Measurements from ENCODE around the gene PFN4.
"Not testable (repeated sequence)": the region's sequence is repeated elsewhere in the genome, so short reads cannot be mapped to it uniquely, and the experiment has no call there.

The PFN4 gene, protein sequence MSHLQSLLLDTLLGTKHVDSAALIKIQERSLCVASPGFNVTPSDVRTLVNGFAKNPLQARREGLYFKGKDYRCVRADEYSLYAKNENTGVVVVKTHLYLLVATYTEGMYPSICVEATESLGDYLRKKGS

DNA sequence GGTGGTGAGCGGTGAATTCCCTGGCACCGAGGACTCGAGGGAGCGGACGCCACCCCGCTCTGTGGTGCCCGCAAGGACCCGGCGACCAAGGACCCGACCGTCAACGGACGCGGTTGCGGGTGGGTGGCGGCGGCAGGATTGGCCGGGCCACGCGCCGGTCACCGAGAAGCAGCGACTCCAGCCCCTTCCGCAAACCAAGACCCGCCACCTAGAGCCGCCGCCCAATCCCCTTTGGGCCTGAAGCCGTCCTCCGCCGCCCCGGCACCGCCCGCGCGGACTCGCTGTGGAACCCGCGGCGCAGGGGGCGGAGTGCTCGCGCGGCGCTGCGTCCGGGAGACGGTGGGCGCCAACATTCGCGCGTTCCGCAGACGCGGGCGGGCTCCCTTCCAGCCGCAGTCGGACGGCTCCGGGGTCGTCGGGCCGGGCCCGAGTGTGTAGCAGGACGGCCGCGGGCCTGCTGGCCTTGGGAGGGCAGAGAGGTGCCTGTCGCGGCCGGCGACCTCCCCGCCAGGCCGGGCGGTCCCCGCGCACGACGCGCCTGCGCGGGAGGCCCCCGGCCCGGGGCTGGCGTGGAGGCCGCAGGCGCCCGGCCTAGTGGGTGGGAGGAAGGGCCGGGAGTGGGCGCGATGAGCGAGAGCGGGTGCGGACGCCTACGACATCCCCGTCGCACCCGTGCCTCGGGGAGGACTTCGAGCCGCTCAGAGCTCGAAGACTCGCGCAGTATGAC is at the start of gene PFN4, which contains the start of gene FAM228B:
TSS of gene PFN4 (minus strand) at position 140 of the 727 bp plus-strand sequence. CDS start 799 bp downstream, outside the sequence.
TSS of gene FAM228B (plus strand) at position 275 of the 727 bp plus-strand sequence. CDS start 893 bp downstream, outside the sequence.
- peak; percentile 87 for DNase-seq

DNA sequence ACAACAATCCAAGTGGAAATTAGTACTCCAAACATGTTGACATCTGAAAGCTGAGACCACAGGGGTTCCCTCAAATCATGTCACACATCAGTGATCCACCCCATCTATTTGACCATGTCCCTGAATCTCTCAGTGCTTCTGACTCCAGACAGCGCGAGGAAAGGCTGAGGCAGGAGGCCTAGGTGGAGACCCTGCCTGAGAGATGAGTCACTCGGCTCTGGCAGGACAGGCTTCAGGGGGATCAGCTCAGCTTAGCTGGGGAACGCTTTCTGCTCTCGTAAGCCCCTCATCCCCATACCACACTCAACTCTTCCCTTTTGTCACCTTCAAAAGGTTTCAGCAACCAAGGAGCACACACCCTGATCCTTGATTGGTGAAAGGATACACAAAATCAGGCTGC is 45.9 kb upstream of the PFN4 start:
- no peak for DNase-seq

DNA sequence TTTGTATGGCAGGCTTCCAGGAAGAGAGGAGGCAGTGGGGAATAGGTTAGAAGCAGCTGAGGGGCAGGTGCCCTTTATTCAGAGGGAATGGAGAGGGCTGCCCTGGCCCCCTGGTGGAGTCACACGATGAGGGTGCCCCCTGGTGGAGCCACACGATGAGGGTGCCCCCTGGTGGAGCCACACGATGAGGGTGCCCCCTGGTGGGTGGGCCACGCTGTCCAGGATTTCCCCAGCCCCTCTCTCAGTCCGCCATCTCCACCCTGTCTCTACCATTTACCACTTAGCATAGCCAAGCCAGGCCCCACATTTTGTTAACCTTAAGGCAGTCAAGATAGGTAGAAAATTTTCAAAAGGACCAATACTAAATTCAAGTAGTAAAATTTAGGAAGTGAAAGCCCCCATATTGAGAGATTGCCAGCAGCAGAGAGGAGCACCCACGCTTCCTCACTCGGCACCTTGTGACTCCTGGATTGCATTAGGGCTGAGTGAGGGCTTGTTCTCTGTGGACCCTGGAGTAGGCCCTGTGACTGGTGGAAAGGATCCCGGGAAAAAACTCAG is 41.4 kb upstream of the PFN4 start:
- DNase-seq = peak; percentile 46

DNA sequence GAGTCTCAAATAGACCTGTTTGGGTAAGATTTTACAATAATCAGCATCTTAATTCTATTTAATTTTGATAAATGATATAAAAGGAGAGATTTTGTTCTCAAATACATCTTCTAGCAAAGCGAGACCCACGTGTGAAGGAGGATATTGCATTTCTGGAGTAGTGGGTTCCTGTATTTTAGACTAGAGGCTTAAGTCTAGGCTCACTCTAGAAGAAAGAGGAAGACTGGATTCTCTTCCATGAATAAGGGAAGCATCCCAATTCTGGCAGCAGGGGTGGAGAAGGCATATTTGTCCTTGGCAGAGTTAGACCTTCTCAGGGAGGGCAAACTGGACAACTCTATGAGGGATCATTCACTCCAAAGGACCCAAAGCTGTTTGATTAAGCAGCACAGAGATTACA is 40.5 kb upstream of the PFN4 start:
- no peak for DNase-seq

DNA sequence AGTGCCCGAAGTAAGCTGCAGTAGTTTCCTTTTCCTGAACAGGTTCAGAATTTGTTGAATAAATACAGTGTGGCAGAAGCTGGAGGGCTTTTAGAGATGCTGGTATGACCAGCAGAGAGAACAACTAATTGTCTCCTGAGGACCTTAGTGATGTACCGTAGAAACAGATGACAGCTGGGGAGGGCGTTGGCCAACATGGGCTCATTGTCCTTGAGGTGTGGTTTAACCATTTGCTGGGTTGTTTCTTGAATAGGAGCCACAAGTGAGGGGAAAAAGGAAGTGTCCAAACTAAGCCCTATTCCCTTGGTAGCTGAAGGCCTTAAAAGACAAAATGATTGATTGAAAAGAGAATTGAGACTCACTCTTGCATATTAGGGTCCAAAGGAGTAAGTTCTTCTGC is 40.1 kb upstream of the PFN4 start:
- no peak for DNase-seq

DNA sequence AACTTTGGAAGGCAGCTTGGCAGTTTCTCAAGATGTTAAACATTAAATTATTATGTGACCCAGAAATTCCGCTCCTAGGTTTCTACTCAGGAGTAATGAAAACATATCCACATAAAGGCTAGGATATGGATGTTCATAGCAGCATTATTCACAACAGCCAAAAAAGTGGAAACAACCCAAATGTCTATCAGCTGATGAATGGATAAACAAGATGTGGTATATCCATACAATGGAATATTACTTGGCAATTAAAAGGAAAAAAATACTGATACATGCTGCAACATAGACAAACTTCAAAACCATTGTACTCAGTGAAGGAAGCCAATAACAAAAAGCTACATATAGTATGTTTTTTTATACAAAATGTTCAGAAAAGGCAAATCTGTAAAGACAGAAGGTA is 39.4 kb upstream of the PFN4 start:
- DNase-seq = no peak

DNA sequence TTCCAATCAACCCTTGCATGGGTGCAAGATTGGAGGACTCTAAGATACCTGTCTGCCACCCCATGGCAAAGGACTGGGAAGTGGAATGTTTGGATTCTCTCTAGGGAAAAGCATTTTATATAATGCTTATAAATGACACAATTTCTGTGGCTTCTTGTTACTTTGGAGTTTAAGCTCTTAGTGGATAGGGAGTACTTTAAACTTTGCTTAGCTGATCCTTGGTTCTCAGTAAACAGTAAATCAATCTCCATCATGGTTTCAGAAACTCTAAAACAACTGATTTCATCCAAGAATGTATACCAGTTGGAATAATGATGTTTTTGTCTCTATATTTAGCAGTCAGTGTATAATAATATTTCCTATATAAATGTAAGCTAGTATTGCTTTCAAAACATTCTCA is 37.6 kb upstream of the PFN4 start:
- DNase-seq = no peak

DNA sequence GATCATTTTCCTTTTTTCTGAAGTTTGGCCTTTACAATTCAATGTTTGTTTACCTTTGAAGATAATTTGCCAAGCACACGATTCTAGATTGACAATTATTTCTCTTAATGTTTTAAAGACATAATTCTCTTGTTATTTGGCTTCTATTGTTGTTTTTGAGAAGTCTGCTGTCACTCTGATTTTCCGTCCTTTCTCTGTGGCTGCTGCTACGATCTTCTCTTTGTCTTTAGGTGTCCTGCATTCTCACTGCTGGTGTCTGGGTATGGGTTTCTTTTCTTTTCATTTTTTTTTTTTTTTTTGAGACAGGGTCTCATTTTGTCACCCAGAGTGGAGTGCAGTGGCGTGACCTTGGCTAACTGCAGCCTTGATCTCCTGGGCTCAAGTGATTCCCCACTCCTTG is 36.6 kb upstream of the PFN4 start:
- DNase-seq = no peak

DNA sequence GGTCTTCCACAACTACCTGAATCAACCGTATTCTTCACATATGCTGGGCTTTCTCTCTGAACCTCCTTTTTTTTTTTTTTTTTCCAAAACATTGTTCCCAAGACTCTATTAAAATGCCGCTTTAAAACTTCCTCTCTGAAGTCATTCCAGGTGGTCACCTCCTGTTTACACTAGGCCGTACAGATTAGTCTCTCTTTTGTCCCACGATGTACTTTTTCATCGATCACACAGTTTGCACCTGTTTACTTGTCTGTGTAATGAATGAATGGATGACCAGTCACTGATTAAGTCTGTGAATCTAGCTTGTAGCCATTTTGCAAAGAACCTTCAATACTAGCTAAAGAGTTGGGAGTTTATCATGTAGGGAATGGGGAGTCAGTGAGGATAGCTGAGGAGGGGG is 35.0 kb upstream of the PFN4 start:
- DNase-seq = no peak

DNA sequence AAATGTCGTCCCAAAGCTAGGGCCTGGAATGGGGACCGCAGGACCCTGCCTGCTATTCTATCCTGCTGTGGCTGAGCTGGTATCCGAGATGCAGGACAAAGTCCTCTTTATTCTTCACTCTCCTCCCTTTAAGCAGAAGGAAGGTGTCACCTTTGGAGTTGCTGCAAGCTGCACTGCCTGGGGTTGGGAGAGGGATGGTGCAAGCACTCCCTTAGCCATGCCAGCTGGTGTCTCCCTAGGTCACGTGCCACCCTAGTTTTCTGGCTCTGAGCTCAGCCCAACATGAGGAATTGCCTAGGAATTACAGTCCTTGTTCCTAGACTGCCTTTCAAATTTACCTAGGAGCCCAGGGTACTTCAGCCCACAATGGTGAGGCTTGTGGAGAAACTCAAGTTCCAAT is 30.3 kb upstream of the PFN4 start:
- DNase-seq = no peak

DNA sequence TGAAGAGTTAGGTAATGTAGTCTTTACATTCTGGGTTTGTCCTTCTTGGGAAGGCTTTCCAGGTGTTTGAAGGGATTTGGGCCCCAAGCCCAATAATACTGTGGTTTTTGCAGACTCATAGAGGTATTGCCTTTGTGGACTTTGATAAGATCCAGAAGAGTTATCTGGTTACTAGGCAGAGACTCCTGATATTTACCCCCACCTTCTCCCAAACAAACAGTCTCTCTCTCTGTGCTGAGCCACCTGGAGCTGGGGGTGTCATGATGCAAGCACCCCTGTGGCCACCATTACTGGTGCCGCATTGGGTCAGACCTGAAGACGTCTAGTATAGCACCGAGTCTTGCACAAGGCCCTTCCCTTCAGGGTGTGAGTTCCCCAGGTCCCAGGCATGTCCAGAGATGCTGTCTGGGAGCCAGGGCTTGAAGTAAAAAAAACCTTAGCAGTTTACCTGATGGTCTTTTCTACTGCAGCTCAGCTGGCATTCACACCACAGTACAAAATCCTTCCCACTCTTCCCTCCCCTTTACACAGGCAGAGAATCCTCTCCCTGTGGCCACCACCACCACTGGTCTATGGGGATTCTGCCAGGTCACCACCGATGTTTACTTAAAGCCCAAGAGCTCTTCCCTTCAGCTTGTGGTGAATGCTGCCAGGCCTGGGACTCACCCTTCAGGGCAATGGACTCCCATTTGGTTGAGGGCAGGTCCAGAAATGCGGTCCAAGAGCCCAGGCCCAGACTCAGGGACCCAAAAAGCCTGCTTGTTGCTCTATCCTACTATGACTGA is 29.5 kb upstream of the PFN4 start:
- DNase-seq = no peak

DNA sequence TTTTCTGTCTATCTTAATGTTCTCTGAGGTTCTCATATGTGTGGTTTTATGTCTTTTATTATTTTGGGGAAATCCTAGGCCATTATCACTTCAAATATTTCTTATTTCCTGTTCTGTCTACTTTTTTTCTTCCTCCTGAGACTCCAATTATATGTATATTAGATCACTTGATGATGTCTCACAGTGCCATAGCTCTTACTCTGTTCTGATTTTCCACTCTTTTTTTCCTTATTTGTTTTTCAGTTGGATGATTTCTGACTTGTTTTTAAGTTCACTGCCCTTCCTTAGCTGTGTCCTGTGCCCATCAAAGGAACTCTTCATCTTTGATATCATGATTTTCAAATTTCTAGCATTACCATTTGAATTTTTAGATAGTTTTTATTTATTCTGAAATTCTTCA is 24.2 kb upstream of the PFN4 start:
- no peak for DNase-seq

DNA sequence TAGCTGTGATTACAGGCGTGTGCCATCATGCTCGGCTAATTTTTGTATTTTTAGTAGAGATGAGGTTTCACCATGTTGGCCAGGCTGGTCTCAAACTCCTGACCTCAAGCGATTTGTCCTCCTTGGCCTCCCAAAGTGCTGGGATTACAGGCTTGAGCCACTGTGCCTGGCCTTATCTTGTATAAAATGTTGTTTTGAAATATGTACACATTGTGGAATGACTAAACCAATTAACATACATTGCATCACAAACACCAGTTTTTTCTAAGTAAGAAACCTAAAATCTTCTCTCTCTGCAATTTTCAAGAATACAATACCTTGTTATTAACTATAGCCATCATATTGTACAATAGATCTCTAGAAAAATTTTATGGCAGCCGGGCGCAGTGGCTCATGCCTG is 17.2 kb upstream of the PFN4 start:
- DNase-seq = not testable (repeated sequence)

DNA sequence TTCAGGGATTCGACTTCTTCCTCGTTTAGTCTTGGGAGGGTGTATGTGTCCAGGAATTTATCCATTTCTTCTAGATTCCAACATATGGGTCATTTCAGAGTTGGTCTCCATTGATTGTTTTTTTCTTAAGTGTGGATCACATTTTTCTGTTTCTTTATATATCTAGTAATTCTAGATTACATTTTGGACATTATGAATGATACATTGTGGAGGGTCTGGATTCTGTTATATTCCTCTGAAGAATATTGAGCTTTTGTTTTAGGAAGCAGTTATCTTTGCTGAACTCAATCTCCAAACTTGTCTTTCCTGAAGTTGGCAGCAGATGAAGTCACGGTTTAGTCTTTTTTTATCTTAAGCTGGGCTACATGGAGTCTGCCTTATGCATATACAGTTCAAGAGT is 9.4 kb upstream of the PFN4 start:
- DNase-seq = no peak

DNA sequence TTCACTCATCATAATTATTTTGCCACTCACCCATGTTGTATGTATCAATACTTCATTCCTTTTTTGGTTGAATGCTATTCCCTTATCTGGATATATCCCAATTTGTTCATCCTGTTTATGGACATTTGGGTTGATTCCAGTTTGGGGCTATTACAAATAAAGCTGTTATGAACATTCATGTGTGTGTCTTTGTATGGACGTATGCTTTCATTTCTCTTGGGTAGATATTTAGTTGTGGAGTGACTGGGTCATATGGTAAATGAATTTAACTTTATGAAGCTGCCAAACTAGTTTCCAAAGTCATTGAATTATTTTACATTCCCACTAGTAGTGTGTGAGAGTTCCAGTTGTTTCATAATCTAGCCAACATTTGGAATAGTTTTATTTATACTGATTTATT is 2.8 kb upstream of the PFN4 start:
- no peak for DNase-seq

DNA sequence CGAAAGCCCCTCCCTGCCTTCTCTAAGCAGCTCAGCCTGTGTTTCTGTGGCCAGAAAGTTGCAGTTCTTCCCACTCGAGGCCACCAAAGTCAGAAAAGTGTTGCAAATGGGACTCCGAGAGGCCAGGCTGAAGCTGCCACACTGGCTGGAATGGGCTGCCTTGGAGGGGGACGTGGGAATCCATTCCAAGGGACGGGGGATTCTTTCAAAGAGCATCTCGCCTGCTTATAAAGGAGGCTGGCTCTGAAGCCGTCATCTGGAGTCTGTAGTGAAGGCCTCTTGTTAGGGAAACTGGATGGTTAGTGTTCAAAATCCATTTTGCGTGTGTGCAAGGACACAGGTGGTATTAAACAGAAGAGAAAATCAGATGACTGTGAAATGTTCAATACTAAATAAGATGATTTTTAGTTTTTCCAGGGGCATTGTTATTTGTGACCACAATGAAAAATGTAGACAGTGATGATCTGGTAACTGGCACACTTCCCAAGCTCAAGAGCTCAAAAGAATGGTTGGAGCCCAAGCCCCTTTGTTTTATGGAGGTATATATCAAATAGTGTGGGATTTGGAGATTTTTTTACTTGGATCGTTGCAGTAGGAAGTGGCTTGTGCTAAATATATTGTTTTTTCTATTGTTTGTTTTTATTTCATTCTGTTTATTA is 917 bp upstream of the PFN4 start:
- no peak for DNase-seq

DNA sequence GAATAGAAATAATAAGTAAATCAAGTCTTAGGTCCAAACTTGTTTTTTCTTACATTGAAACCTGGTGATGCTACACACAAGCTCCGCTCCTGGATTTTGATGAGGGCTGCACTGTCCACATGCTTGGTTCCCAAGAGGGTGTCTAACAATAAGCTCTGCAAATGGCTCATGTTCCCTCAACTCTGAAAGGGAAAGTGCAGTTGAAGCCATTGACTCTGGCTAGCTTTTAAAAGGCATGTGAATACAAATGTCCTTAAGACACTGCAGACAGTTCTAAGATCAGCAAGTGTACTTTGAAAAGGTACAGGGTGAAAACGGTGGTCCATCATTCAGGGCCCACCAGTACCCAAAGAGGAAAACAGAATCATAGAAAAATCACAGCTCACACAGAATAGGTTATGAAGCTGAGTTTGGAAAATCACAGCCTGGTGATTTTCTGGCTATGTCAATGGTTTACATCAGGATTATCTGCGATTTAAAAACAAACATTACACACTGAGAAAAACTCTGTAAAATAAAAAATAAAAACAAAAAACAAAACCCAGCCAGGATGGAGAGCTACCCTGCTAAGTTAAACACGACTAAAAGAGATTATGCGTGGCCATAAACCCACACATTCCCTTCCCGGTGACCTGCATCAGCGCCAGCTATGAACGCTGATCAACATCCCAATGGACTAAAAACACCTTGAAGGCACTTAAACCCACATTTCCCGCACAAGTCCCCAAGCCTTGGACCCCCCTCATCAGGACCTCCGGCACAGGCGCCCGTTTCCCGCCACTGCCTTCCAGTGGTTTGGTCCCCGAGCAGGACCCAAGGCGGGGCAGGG is 554 bp downstream of the PFN4 start:
- DNase-seq = no peak

DNA sequence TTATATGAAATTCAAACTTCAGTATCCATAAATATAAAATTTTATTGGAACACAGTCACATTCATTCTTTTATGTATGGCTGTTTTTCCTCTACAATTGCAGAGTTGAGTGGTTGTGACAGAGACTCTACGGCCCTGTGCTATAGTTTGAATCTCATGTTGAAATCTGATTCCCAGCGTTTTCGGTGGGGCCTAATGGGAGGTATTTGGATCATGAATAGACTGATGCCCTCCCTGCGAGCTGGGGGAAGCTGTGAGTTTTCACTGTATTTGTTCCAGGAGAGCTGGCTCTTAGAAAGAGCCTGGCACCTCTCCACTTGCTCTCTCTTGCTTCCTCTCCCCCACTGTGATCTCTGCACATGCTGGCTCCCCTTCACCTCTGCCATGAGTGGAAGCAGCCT is 1.7 kb downstream of the PFN4 start:
- DNase-seq = no peak

DNA sequence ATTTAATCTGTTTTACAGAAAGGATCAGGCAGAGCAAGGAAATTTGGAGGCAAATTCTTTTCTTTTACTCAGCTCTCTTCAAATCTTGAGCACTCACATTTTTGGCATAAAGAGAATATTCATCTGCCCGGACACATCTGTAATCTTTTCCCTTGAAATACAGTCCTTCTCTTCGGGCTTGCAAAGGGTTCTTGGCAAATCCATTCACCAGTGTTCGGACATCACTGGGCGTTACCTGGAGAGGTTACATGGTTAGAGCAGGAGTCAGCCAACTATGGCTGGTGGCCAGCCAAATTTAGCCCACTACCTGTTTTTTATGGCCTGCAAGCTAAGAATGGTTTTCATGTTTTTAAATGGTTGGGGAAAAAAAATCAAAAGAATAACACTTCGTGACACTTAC is 2.1 kb downstream of the PFN4 start:
- no peak for DNase-seq

DNA sequence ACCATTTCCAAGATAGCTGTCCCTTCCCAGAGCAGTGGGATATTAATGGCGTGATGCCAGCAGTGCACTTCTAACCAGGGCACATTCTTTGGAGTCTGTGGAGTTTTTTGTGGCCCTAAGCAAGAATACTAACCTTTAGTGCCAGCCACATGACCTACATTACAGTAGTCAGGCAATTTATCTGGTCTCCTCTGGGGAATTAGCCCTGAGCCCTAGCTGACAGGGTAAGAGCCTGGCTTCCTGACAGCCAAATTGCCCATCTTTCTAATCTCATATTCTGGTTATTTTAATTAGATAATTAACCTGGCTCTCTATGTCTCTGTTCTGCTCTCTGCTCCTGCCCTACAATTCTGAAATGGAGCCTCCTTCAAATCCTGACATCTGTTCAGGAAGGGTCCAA is 5.2 kb downstream of the PFN4 start:
- no peak for DNase-seq

DNA sequence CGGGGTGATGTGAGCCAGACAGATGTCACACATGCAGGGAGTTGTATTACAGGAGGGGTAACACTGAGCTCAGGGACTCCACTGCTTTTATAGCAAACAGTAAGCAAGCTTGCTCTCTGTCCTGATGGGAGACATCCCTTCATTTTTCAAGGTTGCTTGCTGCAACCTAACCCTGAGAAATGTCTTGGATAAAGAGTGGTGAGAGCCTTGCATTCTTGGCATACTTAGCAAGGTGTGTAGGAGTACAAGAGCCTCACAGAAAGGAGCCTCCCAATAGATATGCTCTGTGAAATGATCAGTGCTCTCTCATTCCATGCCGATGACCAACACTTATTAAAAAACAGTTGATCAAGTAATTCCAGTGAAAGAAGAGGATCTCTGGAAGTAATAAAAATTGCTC is 8.1 kb downstream of the PFN4 start:
- DNase-seq = no peak

DNA sequence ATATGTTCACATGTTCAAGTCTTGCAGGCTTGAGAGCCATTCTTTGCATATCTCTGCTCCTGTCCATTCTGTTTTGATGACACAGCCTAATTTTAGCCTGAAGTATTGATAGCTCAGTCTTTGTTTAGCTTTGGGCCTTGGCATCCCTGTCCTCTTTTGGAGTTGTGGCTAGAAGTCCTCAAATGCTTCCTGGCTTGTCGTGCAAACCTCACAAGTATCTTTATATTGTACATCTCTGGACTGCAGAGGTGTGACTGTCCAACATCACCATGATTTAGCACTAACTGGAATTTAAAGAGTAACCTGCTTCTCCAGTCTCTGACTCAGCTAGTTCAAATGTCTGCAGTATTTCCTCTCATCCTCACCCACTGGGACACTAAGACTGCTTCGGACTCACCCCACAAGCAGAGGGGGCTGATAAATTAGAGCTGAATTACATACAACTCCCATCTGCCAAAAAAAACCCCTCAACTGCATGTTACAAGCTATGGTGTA is 11.7 kb downstream of the PFN4 start:
- no peak for DNase-seq
